K562 (cell line): ENCODE measurements around the gene IGFALS. TPM values are rescaled to one million over a fixed set of nuclear protein-coding genes. Genes with fewer than 3 reads are reported as not detected.

Experiments
- E2F1 ChIP-seq: sonication (generic); formaldehyde crosslinking; IDR thresholded peaks from 2 replicates; pipeline ENCODE4 v1.8.1; 2023; ENCODE audit warnings: mild to moderate bottlenecking, missing genetic modification reagents, moderate library complexity
- MGA ChIP-seq: fragments of 450-650 bp; IDR thresholded peaks from 2 replicates; pipeline ENCODE4 v1.6.1; 2016; ENCODE audit warnings: mild to moderate bottlenecking, moderate library complexity
- RBBP5 ChIP-seq: fragments of 200-600 bp; sonication (generic); IDR thresholded peaks from 2 replicates; pipeline ENCODE4 v1.6.1; 2012; ENCODE audit warnings: borderline replicate concordance, mild to moderate bottlenecking, low read length, control low read depth, inconsistent platforms; ENCODE audit not compliant: insufficient read depth, poor library complexity, severe bottlenecking
- RCOR1 ChIP-seq, 2 experiments: IDR thresholded peaks; 2 replicates each; pipeline ENCODE4 v1.6.1; 2012; ENCODE audit warnings: low read depth in 2 of 2, low read length in 2 of 2, borderline replicate concordance in 1 of 2, improper control_type of control experiment in 1 of 2
- TRIM28 ChIP-seq: fragments of 450-650 bp; IDR thresholded peaks from 2 replicates; pipeline ENCODE4 v1.6.1; 2017
- XRCC5 ChIP-seq: fragments of 200-400 bp; formaldehyde crosslinking; IDR thresholded peaks from 2 replicates; pipeline ENCODE4 v1.6.1; 2017; ENCODE audit warnings: low read depth, mild to moderate bottlenecking, low read length
- ZBTB5 ChIP-seq: fragments of 450-650 bp; IDR thresholded peaks from 2 replicates; pipeline ENCODE4 v1.6.1; 2017; ENCODE audit warnings: antibody characterized with exemption
- ZBTB7A ChIP-seq: IDR thresholded peaks from 2 replicates; pipeline ENCODE4 v1.6.1; 2011; ENCODE audit warnings: low read depth, mild to moderate bottlenecking, low read length, moderate library complexity, borderline replicate concordance; ENCODE audit not compliant: control insufficient read depth
- ZNF655 ChIP-seq: fragments of 250-450 bp; sonication (Bioruptor Pico); IDR thresholded peaks from 2 replicates; pipeline ENCODE4 v1.5.0; 2021
- polyA plus RNA-seq, 8 experiments: library from polyadenylated mRNA; depleted of rRNA in 4 of 8; stranded (reverse) in 5 of 8; unstranded in 3 of 8; fragments of >200 nt; fragmentation: Nextera tagmentation in 2 of 8; fragmentation: Illumina TruSeq in 1 of 8; extraction: Ambion mirVana in 2 of 8; extraction: Trizol in 1 of 8; gene quantifications; 2 replicates each; pipeline versions ENCODE4 v1.2.1 to v1.2.3, GENCODE V29; 2011 to 2014; ENCODE audit warnings: inconsistent platforms in 1 of 8, missing spikeins in 1 of 8
- total RNA-seq, 7 experiments: library from RNA; depleted of rRNA in 6 of 7; stranded (reverse); fragments of >200 nt in 6 of 7; fragmentation: Illumina TruSeq in 2 of 7; extraction: Trizol in 2 of 7; gene quantifications; 2 replicates each; pipeline versions ENCODE4 v1.2.1 to v1.2.3, GENCODE V29; 2011 to 2021; ENCODE audit warnings: low replicate concordance in 1 of 7

Gene IGFALS
- total and polyA plus RNA-seq, 9 of the 15 experiments (the other 6 are each of a cell fraction or from before 2014, with no cell fraction given), result not detected

GRCh38 chr16:1782408-1783264, 10.9 kb downstream of the IGFALS start, which contains the start of the genes NUBP2 and SPSB3 (continued):
- TF ChIP-seq ZBTB7A (peak; percentile 22; the same call in 1 of the 2 replicates), RBBP5 (peak; percentile 70), XRCC5 (no peak), TRIM28 (no peak), E2F1 (CRISPR knock-in tag) (no peak), ZBTB5 (peak; percentile 96), MGA (no peak), RCOR1 (IDR thresholded peaks at IDR 0.05; ENCODE audit: borderline replicate concordance in 1 of 2, low read depth in 2 of 2, low read length in 2 of 2) (no peak; a peak in 1 of 4 replicates), ZNF655 (CRISPR knock-in tag) (no peak)
